Activated T-cell treated with anti-CD3 and anti-CD28 coated beads for 1 hour (primary cell): ENCODE data around the gene SPTBN1.
"Not testable (repeated sequence)": the region's sequence is repeated elsewhere in the genome, so short reads cannot be mapped to it uniquely, and the experiment has no call there.

Experiments used
- DNase-seq: peaks from one replicate; pipeline ENCODE4 v3.0.0-alpha.2; 2020; ENCODE audit warnings: low read depth

Gene SPTBN1

DNA sequence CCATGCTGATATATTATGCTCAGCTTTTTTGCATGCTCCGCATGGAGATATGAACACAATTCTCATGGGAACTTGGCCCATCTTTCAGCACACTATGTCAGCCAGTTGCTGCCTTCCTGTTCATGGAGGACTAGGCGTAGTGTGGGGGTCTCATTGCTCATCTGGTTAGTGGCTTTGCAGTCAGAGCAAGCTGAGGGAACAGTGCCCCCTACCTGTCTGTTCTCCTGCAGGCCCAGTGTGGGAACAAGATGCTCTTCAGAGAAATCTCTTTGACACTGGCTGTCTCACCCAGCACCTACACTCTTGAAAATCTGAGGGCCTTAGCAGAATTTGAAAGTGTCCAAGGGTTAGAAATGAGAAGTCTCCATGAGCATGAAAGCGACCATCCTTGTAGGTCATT is 47.1 kb downstream of the SPTBN1 start:
- DNase-seq: peak; percentile 13

DNA sequence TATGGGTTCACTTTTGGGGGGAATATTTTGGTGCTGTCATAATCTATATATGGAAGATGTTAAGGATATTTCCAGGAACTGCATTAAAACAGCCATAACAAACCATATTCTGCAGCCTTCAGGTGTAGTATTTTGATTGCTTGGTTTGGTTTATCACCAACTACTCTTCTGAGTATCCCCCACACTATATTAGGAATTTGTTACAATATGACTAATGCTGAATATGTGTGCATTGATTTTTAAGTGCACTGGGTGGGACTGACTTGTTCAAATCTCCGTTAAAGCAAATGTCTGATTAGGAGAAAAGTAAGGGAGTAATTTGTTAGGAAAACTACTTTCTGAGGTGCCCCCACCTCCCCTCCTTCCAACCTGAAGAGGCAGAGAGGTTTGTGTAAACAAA is 47.7 kb downstream of the SPTBN1 start:
- no peak for DNase-seq

- DNase-seq: no peak
Observed at GRCh38 chr2:54504866-54505265, 48.7 kb downstream of the SPTBN1 start.

- DNase-seq: no peak
Observed at GRCh38 chr2:54508541-54508940, 52.4 kb downstream of the SPTBN1 start.

GRCh38 chr2:54509043-54509442 is 52.9 kb downstream of the SPTBN1 start:
- not testable (repeated sequence) for DNase-seq

GRCh38 chr2:54510916-54511315 is 54.8 kb downstream of the SPTBN1 start:
- DNase-seq: no peak

GRCh38 chr2:54512183-54512582 is 56.1 kb downstream of the SPTBN1 start:
- DNase-seq: no peak

- DNase-seq: no peak
Observed at GRCh38 chr2:54512663-54513362, 56.7 kb downstream of the SPTBN1 start.

DNA sequence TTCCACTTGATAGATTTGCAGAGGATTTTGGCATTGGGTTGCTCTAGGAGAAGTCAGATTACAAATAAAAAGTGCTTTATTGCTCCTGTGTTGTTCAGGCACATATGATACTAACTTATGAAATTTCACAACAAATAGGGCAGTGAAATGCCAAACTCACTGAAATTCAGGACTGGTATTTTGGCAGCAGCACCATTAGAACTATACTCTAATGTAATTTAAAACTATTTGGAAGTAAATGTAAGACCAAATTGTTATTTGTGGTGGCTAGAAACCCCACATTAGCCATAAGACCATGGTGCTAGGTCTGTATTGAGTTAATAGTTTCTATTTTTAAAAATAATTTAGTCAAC is 57.2 kb downstream of the SPTBN1 start:
- DNase-seq: no peak

GRCh38 chr2:54514822-54515569 is 58.9 kb downstream of the SPTBN1 start:
- no peak for DNase-seq

- DNase-seq: no peak
Observed at GRCh38 chr2:54516842-54517241, 60.7 kb downstream of the SPTBN1 start.

- DNase-seq: not testable (repeated sequence)
Observed at GRCh38 chr2:54518016-54518415, 61.9 kb downstream of the SPTBN1 start.

DNA sequence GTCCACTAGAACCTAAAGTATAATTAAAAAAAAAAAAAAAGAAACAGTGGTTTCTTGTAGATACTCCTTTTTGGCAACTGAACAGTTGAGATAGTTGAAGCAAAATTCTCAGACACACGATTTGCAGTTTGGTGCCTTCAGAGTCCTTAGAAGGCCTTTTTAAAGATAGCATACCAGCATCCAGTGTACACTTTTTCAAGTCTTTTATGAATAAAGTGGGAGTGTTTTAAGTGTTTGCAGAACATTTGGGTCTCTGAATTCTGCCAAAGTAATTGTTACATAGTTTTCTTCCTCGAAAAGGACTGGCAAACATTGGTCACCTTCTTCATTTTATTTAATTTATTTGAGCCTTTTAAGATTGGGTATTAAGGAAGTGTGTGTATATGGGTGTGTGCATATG is 62.3 kb downstream of the SPTBN1 start:
- no peak for DNase-seq

DNA sequence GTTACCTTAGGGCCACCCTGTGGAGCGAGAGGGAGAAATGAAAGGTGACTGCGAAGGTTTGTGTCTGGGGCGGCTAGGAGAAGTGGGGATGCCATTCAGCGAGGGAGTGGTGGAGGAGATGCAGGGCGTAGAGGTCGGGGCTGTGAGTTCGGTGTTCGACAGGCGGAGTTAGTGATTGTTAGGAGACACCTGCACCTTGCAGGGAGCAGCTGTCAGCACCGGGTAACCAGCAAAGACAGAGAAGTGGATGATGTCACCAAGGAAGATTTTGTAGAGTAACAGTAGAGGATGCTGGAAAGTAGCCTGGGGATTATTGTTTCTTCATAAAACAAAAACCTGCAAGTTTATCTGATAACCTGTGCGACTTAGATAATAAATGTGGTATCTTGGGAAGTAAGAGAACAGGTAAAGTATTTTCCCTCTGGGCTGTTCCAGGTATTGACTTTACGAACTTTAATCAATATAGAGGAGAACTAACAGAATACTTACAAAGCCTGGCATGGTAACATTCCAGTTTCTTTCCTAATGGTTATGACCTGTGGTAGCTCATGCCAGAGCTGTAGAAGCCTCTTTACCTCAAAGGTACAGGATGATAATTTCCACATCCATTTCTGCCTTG is 63.8 kb downstream of the SPTBN1 start:
- DNase-seq: no peak

DNA sequence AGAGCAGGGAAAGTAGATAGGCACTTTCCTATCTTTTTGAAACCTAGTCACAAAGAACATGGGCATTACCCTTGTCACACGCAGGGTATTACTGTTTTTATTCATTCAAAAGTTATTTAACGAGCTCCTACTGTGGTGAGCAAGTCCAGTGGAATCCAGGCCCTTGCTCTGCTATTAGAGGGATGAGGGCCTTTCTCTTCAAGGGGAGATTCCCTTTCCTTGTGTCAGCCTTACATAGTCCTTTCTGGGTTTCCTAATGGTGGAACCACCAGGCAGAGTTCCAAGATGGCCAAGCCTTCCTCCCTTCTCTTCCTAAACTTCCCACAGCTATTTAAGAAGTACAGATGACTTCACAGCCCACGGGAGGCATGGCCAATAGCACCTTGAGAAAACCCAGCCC is 64.6 kb downstream of the SPTBN1 start:
- no peak for DNase-seq

DNA sequence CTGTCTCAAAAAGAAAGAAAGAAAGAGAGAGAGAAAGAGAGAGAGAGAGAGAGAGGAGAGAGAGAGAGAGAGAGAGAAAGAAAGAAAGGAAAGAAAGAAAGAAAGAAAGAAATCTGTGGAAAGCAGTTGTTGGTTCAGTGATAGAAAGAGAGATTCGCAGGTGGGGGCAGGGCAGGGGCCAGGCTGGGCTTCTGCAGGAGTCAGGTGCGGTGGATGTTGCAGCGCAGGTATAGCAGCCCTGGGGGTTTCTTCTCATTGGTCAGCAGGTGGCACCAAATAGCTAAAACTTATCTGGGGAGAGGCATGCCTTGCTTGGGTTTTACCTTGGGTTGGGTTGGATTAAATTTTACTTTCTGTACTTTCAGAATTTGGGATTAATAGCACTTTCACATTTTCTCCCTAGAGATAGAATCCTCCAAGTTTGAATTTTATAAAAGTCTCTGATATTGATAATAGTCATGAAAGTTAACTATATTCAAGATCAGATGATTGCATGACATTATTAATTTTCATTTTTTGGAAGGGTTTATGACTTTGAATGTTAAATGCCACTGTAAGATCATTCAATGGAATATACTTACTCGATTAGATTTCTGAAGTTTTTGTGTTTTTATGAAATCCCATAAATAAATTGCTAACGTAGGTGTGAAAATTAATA is 66.6 kb downstream of the SPTBN1 start:
- peak; percentile 48 for DNase-seq

GRCh38 chr2:54523324-54523959 is 67.3 kb downstream of the SPTBN1 start:
- DNase-seq: no peak

DNA sequence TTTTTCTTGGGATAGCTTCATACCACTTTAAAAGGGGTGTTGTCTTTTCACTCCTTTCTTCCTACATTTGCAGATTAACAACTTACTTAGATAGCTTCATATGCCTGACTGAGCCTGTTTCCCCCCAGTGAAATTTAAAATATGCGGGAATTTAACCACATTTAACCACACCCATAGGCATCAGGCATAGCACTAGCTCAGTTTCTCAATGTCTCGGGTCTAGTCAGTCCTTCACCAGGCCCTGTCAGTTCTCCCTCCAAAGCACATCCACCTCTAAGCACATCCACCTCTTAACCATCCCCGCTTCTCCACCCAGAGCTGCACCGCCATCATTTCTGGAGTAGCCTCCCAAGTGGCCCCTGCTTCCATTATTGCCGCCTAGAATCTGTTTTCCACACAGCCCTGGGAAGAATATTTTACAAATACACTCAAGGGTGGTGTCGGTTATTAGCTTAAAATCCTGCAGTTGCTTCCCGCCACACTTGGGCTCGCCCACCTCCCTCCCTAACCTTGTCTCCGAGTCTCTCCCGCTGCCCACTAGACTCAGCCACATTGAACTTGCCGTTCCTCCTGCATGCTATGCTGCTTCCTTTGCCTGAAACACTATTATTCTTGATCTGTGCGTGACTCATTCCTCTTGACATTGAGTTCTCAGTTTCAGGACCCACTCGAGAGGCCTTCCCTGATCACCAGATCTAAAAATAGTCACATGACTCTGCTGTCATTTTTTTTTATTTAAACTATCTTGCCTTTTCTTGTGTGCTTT is 68.3 kb downstream of the SPTBN1 start:
- no peak for DNase-seq

DNA sequence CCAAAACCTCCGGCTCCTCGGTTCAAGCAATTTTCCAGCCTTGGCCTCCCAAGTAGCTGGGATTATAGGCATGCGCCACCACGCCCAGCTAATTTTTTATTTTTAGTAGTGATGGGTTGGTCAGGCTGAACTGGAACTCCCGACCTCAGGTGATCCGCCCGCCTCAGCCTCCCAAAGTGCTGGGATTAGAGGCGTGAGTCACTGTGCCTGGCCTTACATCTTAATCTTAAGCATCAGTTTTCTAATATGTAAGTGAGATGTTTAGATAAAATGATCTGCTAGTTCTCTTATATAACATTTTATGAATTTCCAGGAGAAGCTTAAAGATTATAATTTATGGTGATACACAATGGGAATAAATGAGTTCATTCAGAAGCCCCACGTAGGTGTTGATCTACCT is 69.2 kb downstream of the SPTBN1 start:
- no peak for DNase-seq

GRCh38 chr2:54526226-54526879 is 70.2 kb downstream of the SPTBN1 start:
- no peak for DNase-seq
